ENCODE measurements around the gene ASIC2. TPM values are rescaled to one million over a fixed set of nuclear protein-coding genes. Genes with fewer than 3 reads are reported as not detected.

The ASIC2 gene
- total RNA-seq, 1 donor from 2014 or later: not detected

GRCh38 chr17:33154869-33155455, 138.1 kb downstream of the ASIC2 start:
- Histone ChIP-seq H3K27me3 (no peaks in the 10 kb centered on the region), H3K27ac (no peak overlapping the region), H3K4me3 (no peak overlapping the region), H3K36me3 (no peaks in the 10 kb centered on the region), H3K9me3 (no peaks in the 10 kb centered on the region), H3K4me1 (no peaks in the 10 kb centered on the region)
- no peak for TF ChIP-seq CTCF (IDR thresholded peaks at IDR 0.05)
- intact Hi-C loops (cut with DNase I): no loop called here
- no peak for DNase-seq (ENCODE audit: low spot score in 2 of 2)

- DNase-seq (ENCODE audit: low spot score in 2 of 2): no peak
- intact Hi-C loops (cut with DNase I): no loop called here
Observed at GRCh38 chr17:33152783-33153182, 140.3 kb downstream of the ASIC2 start.

GRCh38 chr17:33151565-33151964, 141.5 kb downstream of the ASIC2 start:
- intact Hi-C loops (cut with DNase I): no loop called here
- H3K4me3 ChIP-seq: no peak overlapping the region
- H3K9me3 ChIP-seq: no peaks in the 10 kb centered on the region
- no peaks in the 10 kb centered on the region for H3K4me1 ChIP-seq
- no peak for DNase-seq (ENCODE audit: low spot score in 2 of 2)
- no peak for TF ChIP-seq CTCF (IDR thresholded peaks at IDR 0.05)
- H3K27me3 ChIP-seq: no peaks in the 10 kb centered on the region
- no peak overlapping the region for H3K27ac ChIP-seq
- no peaks in the 10 kb centered on the region for H3K36me3 ChIP-seq

More at GRCh38 chr17:33152783-33153182, 140.3 kb downstream of the ASIC2 start:
- no peak overlapping the region for H3K4me3 ChIP-seq
- H3K4me1 ChIP-seq: no peaks in the 10 kb centered on the region
- H3K36me3 ChIP-seq: no peaks in the 10 kb centered on the region
- H3K9me3 ChIP-seq: no peaks in the 10 kb centered on the region
- H3K27ac ChIP-seq: no peak overlapping the region
- TF ChIP-seq CTCF (IDR thresholded peaks at IDR 0.05): no peak
- no peaks in the 10 kb centered on the region for H3K27me3 ChIP-seq

GRCh38 chr17:33145941-33146340, 147.2 kb downstream of the ASIC2 start:
- no peak for TF ChIP-seq CTCF (IDR thresholded peaks at IDR 0.05)

GRCh38 chr17:33144837-33145236, 148.3 kb downstream of the ASIC2 start:
- Histone ChIP-seq H3K36me3 (no peaks in the 10 kb centered on the region), H3K9me3 (no peaks in the 10 kb centered on the region), H3K27ac (no peak overlapping the region), H3K4me3 (no peak overlapping the region), H3K27me3 (no peaks in the 10 kb centered on the region), H3K4me1 (no peaks in the 10 kb centered on the region)
- TF ChIP-seq CTCF (IDR thresholded peaks at IDR 0.05): no peak
- intact Hi-C loops (cut with DNase I): no loop called here
- no peak for DNase-seq (ENCODE audit: low spot score in 2 of 2)

More at GRCh38 chr17:33145941-33146340, 147.2 kb downstream of the ASIC2 start:
- no peak for DNase-seq (ENCODE audit: low spot score in 2 of 2)
- intact Hi-C loops (cut with DNase I): no loop called here
- H3K36me3 ChIP-seq: no peaks in the 10 kb centered on the region
- H3K27ac ChIP-seq: no peak overlapping the region
- H3K4me3 ChIP-seq: no peak overlapping the region
- no peaks in the 10 kb centered on the region for H3K4me1 ChIP-seq
- no peaks in the 10 kb centered on the region for H3K27me3 ChIP-seq
- H3K9me3 ChIP-seq: no peaks in the 10 kb centered on the region

All from ascending aorta (tissue), 2 donors.